Measurements from ENCODE around the gene TEKT1.

The TEKT1 gene

DNA sequence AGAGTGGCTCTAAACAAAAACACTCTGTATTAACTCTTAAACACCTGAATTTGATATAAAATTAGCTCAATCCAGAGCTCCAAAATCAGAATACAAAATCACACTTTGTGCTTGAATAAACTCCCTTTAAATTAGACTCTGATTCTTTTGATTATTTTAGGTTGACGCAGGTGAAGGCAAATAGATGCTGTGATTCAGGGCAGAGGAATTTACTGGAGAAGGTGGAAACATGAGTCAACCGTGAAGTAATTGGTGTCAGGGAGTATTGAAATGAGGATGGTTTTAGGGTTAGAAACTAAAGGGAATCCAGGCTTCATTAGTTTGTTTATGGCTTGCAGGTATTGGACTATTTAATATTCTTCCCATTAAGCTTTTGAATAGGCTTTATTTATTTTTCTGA is 37.1 kb upstream of the TEKT1 start:
- H3K36me3 ChIP-seq (ENCODE audit: low read depth) = no peaks in the 10 kb centered on the region
- no peak overlapping the region for H3K4me3 ChIP-seq (ENCODE audit: severe bottlenecking)
- DNase-seq (ENCODE audit: low spot score) (no peak), ATAC-seq (ENCODE audit: low read depth) (peak; percentile 73)
- H3K27ac ChIP-seq (ENCODE audit: poor library complexity, severe bottlenecking) = peak overlapping the region; percentile 68
- peaks cover 30% of the 10 kb centered on the region for H3K4me1 ChIP-seq (ENCODE audit: insufficient read depth, poor library complexity, severe bottlenecking)
- no peaks in the 10 kb centered on the region for H3K9me3 ChIP-seq (ENCODE audit: severe bottlenecking)
- TF ChIP-seq, protein P1, sequence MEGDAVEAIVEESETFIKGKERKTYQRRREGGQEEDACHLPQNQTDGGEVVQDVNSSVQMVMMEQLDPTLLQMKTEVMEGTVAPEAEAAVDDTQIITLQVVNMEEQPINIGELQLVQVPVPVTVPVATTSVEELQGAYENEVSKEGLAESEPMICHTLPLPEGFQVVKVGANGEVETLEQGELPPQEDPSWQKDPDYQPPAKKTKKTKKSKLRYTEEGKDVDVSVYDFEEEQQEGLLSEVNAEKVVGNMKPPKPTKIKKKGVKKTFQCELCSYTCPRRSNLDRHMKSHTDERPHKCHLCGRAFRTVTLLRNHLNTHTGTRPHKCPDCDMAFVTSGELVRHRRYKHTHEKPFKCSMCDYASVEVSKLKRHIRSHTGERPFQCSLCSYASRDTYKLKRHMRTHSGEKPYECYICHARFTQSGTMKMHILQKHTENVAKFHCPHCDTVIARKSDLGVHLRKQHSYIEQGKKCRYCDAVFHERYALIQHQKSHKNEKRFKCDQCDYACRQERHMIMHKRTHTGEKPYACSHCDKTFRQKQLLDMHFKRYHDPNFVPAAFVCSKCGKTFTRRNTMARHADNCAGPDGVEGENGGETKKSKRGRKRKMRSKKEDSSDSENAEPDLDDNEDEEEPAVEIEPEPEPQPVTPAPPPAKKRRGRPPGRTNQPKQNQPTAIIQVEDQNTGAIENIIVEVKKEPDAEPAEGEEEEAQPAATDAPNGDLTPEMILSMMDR (IDR thresholded peaks at IDR 0.05; ENCODE audit: poor library complexity, severe bottlenecking) = no peak
- no peaks in the 10 kb centered on the region for H3K27me3 ChIP-seq (ENCODE audit: insufficient read depth, poor library complexity, severe bottlenecking)

DNA sequence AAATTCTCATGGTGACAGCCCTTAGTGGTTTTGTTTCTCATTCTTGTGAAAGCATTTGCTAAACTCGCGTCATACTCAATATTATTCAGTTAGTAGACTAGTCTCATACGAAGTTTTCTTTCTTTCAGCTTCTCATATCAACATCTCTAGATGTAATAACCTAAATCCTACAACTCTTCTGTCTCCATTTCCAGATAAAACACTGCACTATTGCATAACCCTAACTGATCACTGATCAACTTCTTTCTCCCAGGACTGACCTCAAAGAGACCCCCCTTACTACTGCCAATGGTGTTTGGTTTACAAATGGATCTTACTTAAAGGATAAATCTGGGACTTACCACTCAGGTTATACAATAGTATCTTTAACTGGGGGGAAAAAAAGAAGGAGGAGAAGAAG is 36.3 kb upstream of the TEKT1 start:
- Histone ChIP-seq H3K4me3 (ENCODE audit: severe bottlenecking) (no peak overlapping the region), H3K27ac (ENCODE audit: poor library complexity, severe bottlenecking) (peak overlapping the region; percentile 68), H3K36me3 (ENCODE audit: low read depth) (no peaks in the 10 kb centered on the region), H3K9me3 (ENCODE audit: severe bottlenecking) (no peaks in the 10 kb centered on the region), H3K4me1 (ENCODE audit: insufficient read depth, poor library complexity, severe bottlenecking) (peaks cover 29% of the 10 kb centered on the region), H3K27me3 (ENCODE audit: insufficient read depth, poor library complexity, severe bottlenecking) (no peaks in the 10 kb centered on the region)
- ATAC-seq (ENCODE audit: low read depth) (no peak), DNase-seq (ENCODE audit: low spot score) (no peak)
- TF ChIP-seq, protein P1 (IDR thresholded peaks at IDR 0.05; ENCODE audit: poor library complexity, severe bottlenecking) = no peak

DNA sequence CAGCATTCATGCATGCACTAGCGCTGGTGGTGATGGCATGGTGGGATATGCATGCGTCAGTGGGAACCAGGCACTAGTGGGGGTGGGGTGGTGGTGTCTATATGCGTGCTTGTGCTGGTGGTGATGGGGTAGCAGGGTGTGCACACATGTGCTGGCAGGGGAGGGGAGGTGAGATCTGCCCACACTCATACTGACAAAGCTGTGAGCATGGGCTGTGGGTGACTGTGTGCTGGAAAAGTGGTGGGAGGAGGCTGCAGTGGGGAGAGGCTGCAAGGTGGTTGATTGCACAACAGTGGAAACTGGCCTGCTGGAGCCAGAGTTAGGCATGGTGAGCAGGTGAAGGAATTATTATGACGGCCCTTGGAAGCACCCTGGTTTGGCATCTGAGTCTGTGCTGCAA is 31.3 kb upstream of the TEKT1 start:
- Histone ChIP-seq H3K4me3 (ENCODE audit: severe bottlenecking) (no peak overlapping the region), H3K4me1 (ENCODE audit: insufficient read depth, poor library complexity, severe bottlenecking) (peaks cover 3% of the 10 kb centered on the region), H3K27me3 (ENCODE audit: insufficient read depth, poor library complexity, severe bottlenecking) (no peaks in the 10 kb centered on the region), H3K36me3 (ENCODE audit: low read depth) (peaks cover 6% of the 10 kb centered on the region; the same call in 1 of the 2 replicates), H3K27ac (ENCODE audit: poor library complexity, severe bottlenecking) (no peak overlapping the region), H3K9me3 (ENCODE audit: severe bottlenecking) (no peaks in the 10 kb centered on the region)
- TF ChIP-seq, protein P1 (IDR thresholded peaks at IDR 0.05; ENCODE audit: poor library complexity, severe bottlenecking) = no peak
- DNase-seq (ENCODE audit: low spot score) = no peak
- no peak for ATAC-seq (ENCODE audit: low read depth)

DNA sequence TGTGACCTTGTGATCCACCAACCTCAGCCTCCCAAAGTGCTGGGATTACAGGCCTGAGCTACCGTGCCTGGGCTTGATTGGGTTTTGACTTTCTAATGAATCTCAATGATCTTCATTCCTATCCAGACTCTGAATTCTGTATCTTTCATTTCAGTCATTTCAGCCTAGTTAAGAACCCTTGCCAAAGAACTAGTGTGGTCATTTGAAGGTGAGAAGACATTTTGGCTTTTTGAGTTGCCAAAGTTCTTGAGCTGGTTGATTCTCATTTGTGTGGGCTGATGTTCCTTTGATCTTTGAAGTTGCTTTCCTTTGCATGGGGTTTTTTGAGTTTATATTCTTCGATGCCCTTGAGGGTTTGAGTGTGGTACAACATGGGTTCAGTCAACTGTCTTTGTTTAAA is 30.6 kb upstream of the TEKT1 start:
- Histone ChIP-seq H3K9me3 (ENCODE audit: severe bottlenecking) (no peaks in the 10 kb centered on the region), H3K4me1 (ENCODE audit: insufficient read depth, poor library complexity, severe bottlenecking) (no peaks in the 10 kb centered on the region), H3K27ac (ENCODE audit: poor library complexity, severe bottlenecking) (no peak overlapping the region), H3K4me3 (ENCODE audit: severe bottlenecking) (no peak overlapping the region), H3K27me3 (ENCODE audit: insufficient read depth, poor library complexity, severe bottlenecking) (no peaks in the 10 kb centered on the region), H3K36me3 (ENCODE audit: low read depth) (peaks cover 7% of the 10 kb centered on the region; the same call in 1 of the 2 replicates)
- DNase-seq (ENCODE audit: low spot score) (no peak), ATAC-seq (ENCODE audit: low read depth) (no peak)
- TF ChIP-seq, protein P1 (IDR thresholded peaks at IDR 0.05; ENCODE audit: poor library complexity, severe bottlenecking) = no peak

DNA sequence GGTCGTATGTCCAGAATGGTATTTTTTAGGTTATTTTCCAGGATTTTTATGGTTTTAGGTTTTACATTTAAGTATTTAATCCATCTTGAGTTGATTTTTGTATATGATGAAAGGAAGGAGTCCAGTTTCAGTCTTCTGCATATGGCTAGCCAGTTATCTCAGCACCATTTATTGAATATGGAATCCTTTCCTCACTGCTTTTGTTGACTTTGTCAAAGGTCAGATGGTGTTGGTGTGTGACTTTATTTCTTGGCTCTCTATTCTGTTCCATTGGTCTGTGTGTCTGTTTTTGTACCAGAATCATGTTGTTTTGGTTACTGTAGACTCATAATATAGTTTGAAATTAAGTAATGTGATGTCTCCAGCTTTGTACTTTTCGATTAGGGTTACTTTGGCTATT is 26.4 kb upstream of the TEKT1 start:
- H3K4me3 ChIP-seq (ENCODE audit: severe bottlenecking) = no peak overlapping the region
- no peak overlapping the region for H3K27ac ChIP-seq (ENCODE audit: poor library complexity, severe bottlenecking)
- H3K9me3 ChIP-seq (ENCODE audit: severe bottlenecking) = no peaks in the 10 kb centered on the region
- TF ChIP-seq, protein P1 (IDR thresholded peaks at IDR 0.05; ENCODE audit: poor library complexity, severe bottlenecking) = no peak
- H3K4me1 ChIP-seq (ENCODE audit: insufficient read depth, poor library complexity, severe bottlenecking) = no peaks in the 10 kb centered on the region
- DNase-seq (ENCODE audit: low spot score) = no peak
- no peak for ATAC-seq (ENCODE audit: low read depth)
- H3K27me3 ChIP-seq (ENCODE audit: insufficient read depth, poor library complexity, severe bottlenecking) = no peaks in the 10 kb centered on the region
- H3K36me3 ChIP-seq (ENCODE audit: low read depth) = peaks cover 7% of the 10 kb centered on the region
